Thymus (tissue), 11 donors: Measurements from ENCODE around the gene MRPL4. TPM values are rescaled to one million over a fixed set of nuclear protein-coding genes. Genes with fewer than 3 reads are reported as not detected.
A peak's percentile ranks its signal among the peaks of the same experiment; 100 is the strongest.
"Not testable (repeated sequence)": the region's sequence is repeated elsewhere in the genome, so short reads cannot be mapped to it uniquely, and the experiment has no call there.

Source experiments
- DNase-seq, 9 donors: peaks; one replicate each; pipeline ENCODE4 v3.0.0-alpha.2; 2013; ENCODE audit warnings: low spot score in 9 of 9, low read depth in 6 of 9, missing footprints in 1 of 9
- H3K27ac ChIP-seq, 2 donors: one replicate each; pipeline ENCODE4 v1.5.1; 2013; ENCODE audit warnings: control low read depth in 1 of 2, low read depth in 1 of 2, low read length in 1 of 2, mild to moderate bottlenecking in 1 of 2, moderate library complexity in 1 of 2
- H3K27me3 ChIP-seq, 2 donors: one replicate each; pipeline ENCODE4 v1.5.1; 2013; ENCODE audit warnings: low read length in 1 of 2; ENCODE audit not compliant: control insufficient read depth in 2 of 2, insufficient read depth in 1 of 2
- H3K36me3 ChIP-seq, 2 donors: one replicate each; pipeline ENCODE4 v1.5.1; 2013; ENCODE audit warnings: low read length in 1 of 2, mild to moderate bottlenecking in 1 of 2, moderate library complexity in 1 of 2; ENCODE audit not compliant: control insufficient read depth in 2 of 2, insufficient read depth in 2 of 2
- H3K4me1 ChIP-seq, 2 donors: one replicate each; pipeline ENCODE4 v1.5.1; 2013; ENCODE audit warnings: low read length in 2 of 2; ENCODE audit not compliant: control insufficient read depth in 2 of 2, insufficient read depth in 2 of 2
- H3K4me3 ChIP-seq, 2 donors: one replicate each; pipeline ENCODE4 v1.5.1; 2013; ENCODE audit warnings: low read length in 2 of 2, control low read depth in 1 of 2, mild to moderate bottlenecking in 1 of 2
- H3K9me3 ChIP-seq, 2 donors: one replicate each; pipeline ENCODE4 v1.5.1; 2013; ENCODE audit warnings: low read length in 1 of 2, mild to moderate bottlenecking in 1 of 2; ENCODE audit not compliant: control insufficient read depth in 2 of 2, insufficient read depth in 1 of 2
- WGBS: extraction: QIAGEN DNeasy Blood & Tissue Kit; methylation state at CpG from one replicate; pipeline ENCODE4 v1.1.7; 2013; 5-methylcytosine and 5-hydroxymethylcytosine counted together
- polyA plus RNA-seq: library from polyadenylated mRNA; stranded (reverse); fragments of 200-250 nt; gene quantifications from one replicate; pipeline ENCODE4 v1.2.3, GENCODE V29; 2013
- total RNA-seq: library from RNA; stranded (reverse); fragments of 120-200 nt; gene quantifications from one replicate; pipeline ENCODE4 v1.2.4, GENCODE V29; 2013
- donor health status: healthy.

The MRPL4 gene
- total and polyA plus RNA-seq, 2 donors: 35.6 to 41.0 TPM

DNA sequence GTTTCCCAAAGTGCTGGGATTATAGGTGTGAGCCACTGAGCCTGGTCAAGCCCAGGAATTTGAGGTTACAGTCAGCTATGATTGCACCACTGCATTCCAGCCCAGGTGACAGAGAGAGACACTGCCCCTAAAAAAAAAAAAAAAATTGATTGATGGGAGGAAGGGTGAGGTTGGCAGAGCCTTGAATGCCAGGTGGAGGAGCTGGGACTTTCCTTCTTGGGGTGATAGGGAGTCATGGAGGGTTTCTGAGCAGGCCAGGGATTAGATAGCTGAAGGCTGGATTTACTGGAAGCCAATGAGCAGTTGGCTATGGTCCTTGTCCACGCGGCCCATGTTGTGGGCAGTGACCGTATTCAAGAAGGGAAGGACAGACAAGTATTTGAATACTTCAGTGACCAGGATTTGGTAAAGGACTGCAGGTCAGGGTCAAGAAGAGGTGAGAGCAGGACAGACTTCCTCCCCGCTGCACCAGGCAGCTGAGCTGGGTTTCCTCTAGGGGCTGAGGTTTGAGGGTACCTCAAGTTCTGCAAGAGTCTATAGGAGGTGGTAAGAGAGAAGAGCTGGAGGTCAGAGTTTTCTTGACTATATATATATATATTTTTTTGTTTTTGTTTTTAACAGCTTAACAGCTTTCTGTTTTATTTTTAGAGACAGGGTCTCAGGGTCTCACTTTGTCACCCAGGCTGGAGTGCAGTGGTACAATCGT lies 27.9 kb downstream of the MRPL4 start:
- peaks cover 0 to 2% of the 10 kb centered on the region in 2 donors for H3K4me1 ChIP-seq
- H3K27me3 ChIP-seq: peaks cover 0 to 4% of the 10 kb centered on the region in 2 donors
- H3K4me3 ChIP-seq: no peak overlapping the region
- H3K36me3 ChIP-seq: peaks cover 0 to 13% of the 10 kb centered on the region in 2 donors
- no peaks in the 10 kb centered on the region for H3K9me3 ChIP-seq
- DNase-seq: no peak
- 44% methylated on average over 5 of the region's 5 CpGs for WGBS
- no peak overlapping the region for H3K27ac ChIP-seq

DNA sequence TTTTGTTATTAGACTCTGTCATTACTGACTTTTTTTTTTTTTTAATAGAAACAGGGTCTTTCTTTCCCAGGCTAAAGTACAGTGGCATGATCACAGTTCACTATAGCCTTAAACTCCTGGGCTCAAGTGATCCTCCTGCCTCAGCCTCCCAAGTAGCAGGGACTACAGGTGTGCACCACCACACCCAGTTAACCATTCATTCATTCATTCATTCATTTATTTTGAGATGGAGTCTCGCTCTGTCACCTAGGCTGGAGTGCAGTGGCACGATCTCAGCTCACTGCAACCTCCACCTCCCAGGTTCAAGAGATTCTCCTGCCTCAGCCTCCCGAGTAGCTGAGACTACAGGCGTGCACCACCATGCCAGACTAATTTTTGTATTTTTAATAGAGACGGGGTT lies 30.0 kb downstream of the MRPL4 start:
- H3K4me3 ChIP-seq, H3K27ac ChIP-seq, DNase-seq, H3K9me3 ChIP-seq: not testable (repeated sequence)
- peaks cover 11 to 18% of the 10 kb centered on the region in 2 donors for H3K27me3 ChIP-seq
- peaks cover 0 to 23% of the 10 kb centered on the region in 2 donors for H3K36me3 ChIP-seq
- WGBS: 94% methylated on average over 5 of the region's 5 CpGs
- peaks cover 7 to 22% of the 10 kb centered on the region in 2 donors for H3K4me1 ChIP-seq

DNA sequence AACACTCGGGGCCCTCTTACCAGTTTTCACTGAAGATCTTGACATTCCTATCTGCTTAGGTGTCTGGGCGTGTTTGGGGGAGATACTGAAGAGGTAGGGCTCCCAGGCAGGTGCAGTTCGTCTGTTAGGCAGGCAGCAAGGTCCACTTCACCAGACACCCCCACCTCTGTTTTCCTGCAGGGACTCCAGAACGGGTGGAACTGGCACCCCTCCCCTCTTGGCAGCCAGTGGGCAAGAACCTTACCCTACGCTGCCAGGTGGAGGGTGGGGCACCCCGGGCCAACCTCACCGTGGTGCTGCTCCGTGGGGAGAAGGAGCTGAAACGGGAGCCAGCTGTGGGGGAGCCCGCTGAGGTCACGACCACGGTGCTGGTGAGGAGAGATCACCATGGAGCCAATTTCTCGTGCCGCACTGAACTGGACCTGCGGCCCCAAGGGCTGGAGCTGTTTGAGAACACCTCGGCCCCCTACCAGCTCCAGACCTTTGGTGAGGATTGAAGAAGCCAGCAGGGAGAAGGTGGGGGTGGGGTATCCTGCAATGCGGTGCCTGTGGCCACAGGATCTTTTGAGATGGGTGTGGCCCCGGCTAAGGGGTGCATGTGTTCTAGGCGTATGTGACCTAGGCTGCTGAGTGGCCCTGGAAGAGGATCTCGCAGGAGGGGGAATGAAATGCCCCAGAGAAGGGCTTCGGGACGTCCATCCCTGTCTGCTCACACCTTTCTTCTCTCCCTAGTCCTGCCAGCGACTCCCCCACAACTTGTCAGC lies 31.5 kb downstream of the MRPL4 start:
- Histone ChIP-seq H3K27me3 (peaks cover 25 to 32% of the 10 kb centered on the region in 2 donors), H3K9me3 (peaks cover 0 to 16% of the 10 kb centered on the region in 2 donors), H3K4me3 (no peak overlapping the region), H3K4me1 (peaks cover 15 to 33% of the 10 kb centered on the region in 2 donors), H3K27ac (no peak overlapping the region), H3K36me3 (peaks cover 0 to 23% of the 10 kb centered on the region in 2 donors)
- no peak for DNase-seq
- WGBS: 92% methylated on average over 23 of the region's 23 CpGs

DNA sequence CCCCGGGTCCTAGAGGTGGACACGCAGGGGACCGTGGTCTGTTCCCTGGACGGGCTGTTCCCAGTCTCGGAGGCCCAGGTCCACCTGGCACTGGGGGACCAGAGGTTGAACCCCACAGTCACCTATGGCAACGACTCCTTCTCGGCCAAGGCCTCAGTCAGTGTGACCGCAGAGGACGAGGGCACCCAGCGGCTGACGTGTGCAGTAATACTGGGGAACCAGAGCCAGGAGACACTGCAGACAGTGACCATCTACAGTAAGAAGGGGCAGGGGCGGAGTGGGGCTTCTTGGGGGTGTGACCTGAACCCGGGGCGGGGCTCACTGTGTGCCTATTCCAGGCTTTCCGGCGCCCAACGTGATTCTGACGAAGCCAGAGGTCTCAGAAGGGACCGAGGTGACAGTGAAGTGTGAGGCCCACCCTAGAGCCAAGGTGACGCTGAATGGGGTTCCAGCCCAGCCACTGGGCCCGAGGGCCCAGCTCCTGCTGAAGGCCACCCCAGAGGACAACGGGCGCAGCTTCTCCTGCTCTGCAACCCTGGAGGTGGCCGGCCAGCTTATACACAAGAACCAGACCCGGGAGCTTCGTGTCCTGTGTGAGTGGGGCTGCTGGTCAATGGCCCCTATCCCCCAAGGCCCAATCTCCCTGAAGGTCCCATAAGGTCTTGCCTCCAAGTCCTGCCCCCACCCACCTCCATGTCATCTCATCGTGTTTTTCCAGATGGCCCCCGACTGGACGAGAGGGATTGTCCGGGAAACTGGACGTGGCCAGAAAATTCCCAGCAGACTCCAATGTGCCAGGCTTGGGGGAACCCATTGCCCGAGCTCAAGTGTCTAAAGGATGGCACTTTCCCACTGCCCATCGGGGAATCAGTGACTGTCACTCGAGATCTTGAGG lies 32.3 kb downstream of the MRPL4 start:
- peaks cover 0 to 24% of the 10 kb centered on the region in 2 donors for H3K9me3 ChIP-seq
- no peak overlapping the region for H3K4me3 ChIP-seq
- WGBS: 96% methylated on average over 34 of the region's 34 CpGs
- H3K27ac ChIP-seq: no peak overlapping the region
- DNase-seq: no peak
- peaks cover 0 to 23% of the 10 kb centered on the region in 2 donors for H3K36me3 ChIP-seq
- H3K4me1 ChIP-seq: peaks cover 21 to 42% of the 10 kb centered on the region in 2 donors
- H3K27me3 ChIP-seq: peaks cover 33 to 40% of the 10 kb centered on the region in 2 donors

DNA sequence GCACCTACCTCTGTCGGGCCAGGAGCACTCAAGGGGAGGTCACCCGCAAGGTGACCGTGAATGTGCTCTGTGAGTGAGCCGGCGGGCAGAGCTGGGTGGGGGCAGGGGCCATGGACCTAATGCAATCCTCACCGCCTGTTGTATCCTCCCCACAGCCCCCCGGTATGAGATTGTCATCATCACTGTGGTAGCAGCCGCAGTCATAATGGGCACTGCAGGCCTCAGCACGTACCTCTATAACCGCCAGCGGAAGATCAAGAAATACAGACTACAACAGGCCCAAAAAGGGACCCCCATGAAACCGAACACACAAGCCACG lies 32.9 kb downstream of the MRPL4 start:
- Histone ChIP-seq H3K27me3 (peaks cover 39 to 46% of the 10 kb centered on the region in 2 donors), H3K4me1 (peaks cover 22 to 48% of the 10 kb centered on the region in 2 donors), H3K9me3 (peaks cover 0 to 26% of the 10 kb centered on the region in 2 donors), H3K36me3 (peaks cover 0 to 23% of the 10 kb centered on the region in 2 donors), H3K4me3 (no peak overlapping the region), H3K27ac (no peak overlapping the region)
- WGBS: 97% methylated on average over 13 of the region's 13 CpGs
- DNase-seq: no peak

DNA sequence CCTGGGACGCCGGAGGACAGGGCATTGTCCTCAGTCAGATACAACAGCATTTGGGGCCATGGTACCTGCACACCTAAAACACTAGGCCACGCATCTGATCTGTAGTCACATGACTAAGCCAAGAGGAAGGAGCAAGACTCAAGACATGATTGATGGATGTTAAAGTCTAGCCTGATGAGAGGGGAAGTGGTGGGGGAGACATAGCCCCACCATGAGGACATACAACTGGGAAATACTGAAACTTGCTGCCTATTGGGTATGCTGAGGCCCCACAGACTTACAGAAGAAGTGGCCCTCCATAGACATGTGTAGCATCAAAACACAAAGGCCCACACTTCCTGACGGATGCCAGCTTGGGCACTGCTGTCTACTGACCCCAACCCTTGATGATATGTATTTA lies 33.4 kb downstream of the MRPL4 start:
- Histone ChIP-seq H3K27ac (no peak overlapping the region), H3K36me3 (peaks cover 0 to 23% of the 10 kb centered on the region in 2 donors), H3K4me1 (peaks cover 22 to 53% of the 10 kb centered on the region in 2 donors), H3K4me3 (no peak overlapping the region), H3K27me3 (peaks cover 44 to 51% of the 10 kb centered on the region in 2 donors), H3K9me3 (peaks cover 0 to 30% of the 10 kb centered on the region in 2 donors)
- 96% methylated on average over 4 of the region's 4 CpGs for WGBS
- no peak for DNase-seq

DNA sequence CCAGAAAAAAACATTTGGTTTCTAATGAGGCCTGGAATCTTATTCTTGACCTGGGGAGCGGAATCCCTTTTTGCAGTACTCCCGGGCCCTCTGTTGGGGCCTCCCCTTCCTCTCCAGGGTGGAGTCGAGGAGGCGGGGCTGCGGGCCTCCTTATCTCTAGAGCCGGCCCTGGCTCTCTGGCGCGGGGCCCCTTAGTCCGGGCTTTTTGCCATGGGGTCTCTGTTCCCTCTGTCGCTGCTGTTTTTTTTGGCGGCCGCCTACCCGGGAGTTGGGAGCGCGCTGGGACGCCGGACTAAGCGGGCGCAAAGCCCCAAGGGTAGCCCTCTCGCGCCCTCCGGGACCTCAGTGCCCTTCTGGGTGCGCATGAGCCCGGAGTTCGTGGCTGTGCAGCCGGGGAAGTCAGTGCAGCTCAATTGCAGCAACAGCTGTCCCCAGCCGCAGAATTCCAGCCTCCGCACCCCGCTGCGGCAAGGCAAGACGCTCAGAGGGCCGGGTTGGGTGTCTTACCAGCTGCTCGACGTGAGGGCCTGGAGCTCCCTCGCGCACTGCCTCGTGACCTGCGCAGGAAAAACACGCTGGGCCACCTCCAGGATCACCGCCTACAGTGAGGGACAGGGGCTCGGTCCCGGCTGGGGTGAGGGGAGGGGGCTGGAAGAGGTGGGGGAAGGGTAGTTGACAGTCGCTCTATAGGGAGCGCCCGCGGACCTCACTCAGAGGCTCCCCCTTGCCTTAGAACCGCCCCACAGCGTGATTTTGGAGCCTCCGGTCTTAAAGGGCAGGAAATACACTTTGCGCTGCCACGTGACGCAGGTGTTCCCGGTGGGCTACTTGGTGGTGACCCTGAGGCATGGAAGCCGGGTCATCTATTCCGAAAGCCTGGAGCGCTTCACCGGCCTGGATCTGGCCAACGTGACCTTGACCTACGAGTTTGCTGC lies 35.1 kb downstream of the MRPL4 start, which contains the start of gene ICAM4:
ICAM4 (plus strand) TSS at position 153 of the 935 bp plus-strand sequence; CDS start at position 211, 58 bp downstream.
- Histone ChIP-seq H3K36me3 (peaks cover 0 to 23% of the 10 kb centered on the region in 2 donors), H3K4me3 (peak within 1 kb of the TSS; percentile 19 to 29), H3K4me1 (peaks cover 33 to 69% of the 10 kb centered on the region in 2 donors), H3K27me3 (peaks cover 61 to 68% of the 10 kb centered on the region in 2 donors), H3K9me3 (peaks cover 0 to 39% of the 10 kb centered on the region in 2 donors), H3K27ac (peak within 1 kb of the TSS; percentile 4 to 22)
- WGBS: 2% methylated on average over 59 of the region's 59 CpGs
- peak in 1 of 9 donors; percentile 74 for DNase-seq

DNA sequence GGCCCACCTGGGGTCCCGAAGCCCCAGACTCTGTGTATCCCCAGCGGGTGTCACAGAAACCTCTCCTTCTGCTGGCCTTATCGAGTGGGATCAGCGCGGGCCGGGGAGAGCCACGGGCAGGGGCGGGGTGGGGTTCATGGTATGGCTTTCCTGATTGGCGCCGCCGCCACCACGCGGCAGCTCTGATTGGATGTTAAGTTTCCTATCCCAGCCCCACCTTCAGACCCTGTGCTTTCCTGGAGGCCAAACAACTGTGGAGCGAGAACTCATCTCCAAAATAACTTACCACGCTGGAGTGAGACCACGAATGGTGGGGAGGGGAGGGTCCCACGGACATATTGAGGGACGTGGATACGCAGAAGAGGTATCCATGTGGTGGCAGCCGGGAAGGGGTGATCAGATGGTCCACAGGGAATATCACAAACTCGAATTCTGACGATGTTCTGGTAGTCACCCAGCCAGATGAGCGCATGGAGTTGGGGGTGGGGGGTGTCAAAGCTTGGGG lies 36.7 kb downstream of the MRPL4 start:
- Histone ChIP-seq H3K9me3 (peaks cover 2 to 56% of the 10 kb centered on the region in 2 donors), H3K27ac (no peak overlapping the region), H3K36me3 (peaks cover 0 to 18% of the 10 kb centered on the region in 2 donors), H3K4me3 (peak overlapping the region; percentile 3 to 33), H3K4me1 (peaks cover 40 to 83% of the 10 kb centered on the region in 2 donors), H3K27me3 (peaks cover 77 to 82% of the 10 kb centered on the region in 2 donors)
- 1% methylated on average over 23 of the region's 23 CpGs for whole genome bisulfite sequencing
- peak in 2 of 9 donors; percentile 50 to 71 for DNase-seq
